HL-60 (cell line): Measurements from ENCODE around the gene WFIKKN1.

Source experiments
- DNase-seq, 2 experiments: peaks; one replicate each; pipeline ENCODE4 v3.0.0-alpha.2; 2010 to 2020; ENCODE audit warnings: low read depth in 1 of 2, low spot score in 1 of 2
- H3K27ac ChIP-seq: fragments of 250-450 bp; sonication (Bioruptor Pico); replicated peaks from 2 replicates; pipeline ENCODE4 v1.5.1; 2020; ENCODE audit warnings: mild to moderate bottlenecking, moderate library complexity
- H3K27me3 ChIP-seq: fragments of 250-450 bp; sonication (Bioruptor Pico); 2 replicates; pipeline ENCODE4 v1.5.1; 2021; ENCODE audit warnings: mild to moderate bottlenecking, moderate library complexity; ENCODE audit not compliant: insufficient read depth, poor library complexity, severe bottlenecking
- H3K4me3 ChIP-seq: replicated peaks from 2 replicates; pipeline ENCODE4 v1.5.1; 2011; ENCODE audit warnings: mild to moderate bottlenecking, control low read depth, low read length; ENCODE audit not compliant: insufficient read depth
- GABPA ChIP-seq: IDR thresholded peaks from 2 replicates; pipeline ENCODE4 v1.6.1; 2012; ENCODE audit warnings: low read depth
- POLR2AphosphoS5 ChIP-seq: IDR thresholded peaks from 2 replicates; pipeline ENCODE4 v1.6.1; 2012; ENCODE audit warnings: low read depth
- SPI1 ChIP-seq: IDR thresholded peaks from 2 replicates; pipeline ENCODE4 v1.6.1; 2012; ENCODE audit warnings: low read depth, mild to moderate bottlenecking, borderline replicate concordance
- TF ChIP-seq, protein P1 (sequence below): IDR thresholded peaks from 2 replicates; pipeline ENCODE4 v1.6.1; 2012; ENCODE audit warnings: low read depth; ENCODE audit not compliant: insufficient replicate concordance
- TF ChIP-seq, protein P2 (sequence below): IDR thresholded peaks from one replicate; pipeline ENCODE4 v1.5.1; 2011; ENCODE audit warnings: low read length, control low read depth, inconsistent platforms; ENCODE audit not compliant: insufficient read depth

WFIKKN1 gene

DNA sequence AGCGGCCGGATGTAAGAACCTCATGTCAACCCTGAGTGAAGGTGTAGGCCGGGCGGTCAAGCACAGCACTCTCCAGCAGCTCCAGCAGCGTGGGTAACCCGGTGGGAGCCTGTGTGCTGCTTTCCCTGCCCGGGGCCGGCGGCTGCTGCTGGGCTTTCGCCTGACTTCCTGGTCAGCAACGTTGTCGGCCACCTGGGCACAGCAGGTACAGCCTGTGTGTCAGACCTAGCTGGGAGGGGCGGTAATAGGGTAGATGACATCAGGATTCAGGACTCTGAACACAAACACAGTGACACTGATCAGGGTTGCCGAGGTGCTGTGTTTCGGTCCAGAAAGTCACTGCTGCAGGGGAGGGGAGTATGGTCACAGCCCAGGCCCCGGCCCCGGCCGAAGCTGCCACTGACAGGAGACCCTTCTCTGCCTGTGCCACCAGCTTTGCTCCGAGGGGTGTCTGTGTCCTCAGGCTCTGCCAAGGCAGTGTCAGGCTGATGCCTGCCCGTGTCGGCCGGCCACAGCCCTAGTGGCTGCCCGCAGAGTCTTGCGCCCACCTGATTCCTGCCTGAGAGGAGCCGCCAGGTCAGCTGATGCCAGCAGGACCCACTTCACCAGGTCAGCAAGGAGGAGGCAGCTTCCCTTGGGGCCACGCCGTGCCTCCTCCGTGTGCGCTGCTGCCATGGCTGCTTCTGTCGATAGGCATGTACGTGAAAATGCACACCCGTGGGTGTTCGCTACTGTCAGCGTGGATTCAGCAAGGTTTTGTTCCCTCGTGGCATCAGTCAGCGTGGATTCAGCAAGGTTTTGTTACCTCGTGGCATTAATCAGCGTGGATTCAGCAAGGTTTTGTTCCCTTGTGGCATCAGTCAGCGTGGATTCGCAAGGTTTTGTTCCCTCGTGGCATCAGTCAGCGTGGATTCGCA, 31.7 kb upstream of the WFIKKN1 start:
- TF ChIP-seq GABPA (no peak), POLR2AphosphoS5 (no peak), SPI1 (no peak)
- TF ChIP-seq, protein P1, sequence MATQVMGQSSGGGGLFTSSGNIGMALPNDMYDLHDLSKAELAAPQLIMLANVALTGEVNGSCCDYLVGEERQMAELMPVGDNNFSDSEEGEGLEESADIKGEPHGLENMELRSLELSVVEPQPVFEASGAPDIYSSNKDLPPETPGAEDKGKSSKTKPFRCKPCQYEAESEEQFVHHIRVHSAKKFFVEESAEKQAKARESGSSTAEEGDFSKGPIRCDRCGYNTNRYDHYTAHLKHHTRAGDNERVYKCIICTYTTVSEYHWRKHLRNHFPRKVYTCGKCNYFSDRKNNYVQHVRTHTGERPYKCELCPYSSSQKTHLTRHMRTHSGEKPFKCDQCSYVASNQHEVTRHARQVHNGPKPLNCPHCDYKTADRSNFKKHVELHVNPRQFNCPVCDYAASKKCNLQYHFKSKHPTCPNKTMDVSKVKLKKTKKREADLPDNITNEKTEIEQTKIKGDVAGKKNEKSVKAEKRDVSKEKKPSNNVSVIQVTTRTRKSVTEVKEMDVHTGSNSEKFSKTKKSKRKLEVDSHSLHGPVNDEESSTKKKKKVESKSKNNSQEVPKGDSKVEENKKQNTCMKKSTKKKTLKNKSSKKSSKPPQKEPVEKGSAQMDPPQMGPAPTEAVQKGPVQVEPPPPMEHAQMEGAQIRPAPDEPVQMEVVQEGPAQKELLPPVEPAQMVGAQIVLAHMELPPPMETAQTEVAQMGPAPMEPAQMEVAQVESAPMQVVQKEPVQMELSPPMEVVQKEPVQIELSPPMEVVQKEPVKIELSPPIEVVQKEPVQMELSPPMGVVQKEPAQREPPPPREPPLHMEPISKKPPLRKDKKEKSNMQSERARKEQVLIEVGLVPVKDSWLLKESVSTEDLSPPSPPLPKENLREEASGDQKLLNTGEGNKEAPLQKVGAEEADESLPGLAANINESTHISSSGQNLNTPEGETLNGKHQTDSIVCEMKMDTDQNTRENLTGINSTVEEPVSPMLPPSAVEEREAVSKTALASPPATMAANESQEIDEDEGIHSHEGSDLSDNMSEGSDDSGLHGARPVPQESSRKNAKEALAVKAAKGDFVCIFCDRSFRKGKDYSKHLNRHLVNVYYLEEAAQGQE = no peak
- TF ChIP-seq, protein P2, sequence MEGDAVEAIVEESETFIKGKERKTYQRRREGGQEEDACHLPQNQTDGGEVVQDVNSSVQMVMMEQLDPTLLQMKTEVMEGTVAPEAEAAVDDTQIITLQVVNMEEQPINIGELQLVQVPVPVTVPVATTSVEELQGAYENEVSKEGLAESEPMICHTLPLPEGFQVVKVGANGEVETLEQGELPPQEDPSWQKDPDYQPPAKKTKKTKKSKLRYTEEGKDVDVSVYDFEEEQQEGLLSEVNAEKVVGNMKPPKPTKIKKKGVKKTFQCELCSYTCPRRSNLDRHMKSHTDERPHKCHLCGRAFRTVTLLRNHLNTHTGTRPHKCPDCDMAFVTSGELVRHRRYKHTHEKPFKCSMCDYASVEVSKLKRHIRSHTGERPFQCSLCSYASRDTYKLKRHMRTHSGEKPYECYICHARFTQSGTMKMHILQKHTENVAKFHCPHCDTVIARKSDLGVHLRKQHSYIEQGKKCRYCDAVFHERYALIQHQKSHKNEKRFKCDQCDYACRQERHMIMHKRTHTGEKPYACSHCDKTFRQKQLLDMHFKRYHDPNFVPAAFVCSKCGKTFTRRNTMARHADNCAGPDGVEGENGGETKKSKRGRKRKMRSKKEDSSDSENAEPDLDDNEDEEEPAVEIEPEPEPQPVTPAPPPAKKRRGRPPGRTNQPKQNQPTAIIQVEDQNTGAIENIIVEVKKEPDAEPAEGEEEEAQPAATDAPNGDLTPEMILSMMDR = no peak

DNA sequence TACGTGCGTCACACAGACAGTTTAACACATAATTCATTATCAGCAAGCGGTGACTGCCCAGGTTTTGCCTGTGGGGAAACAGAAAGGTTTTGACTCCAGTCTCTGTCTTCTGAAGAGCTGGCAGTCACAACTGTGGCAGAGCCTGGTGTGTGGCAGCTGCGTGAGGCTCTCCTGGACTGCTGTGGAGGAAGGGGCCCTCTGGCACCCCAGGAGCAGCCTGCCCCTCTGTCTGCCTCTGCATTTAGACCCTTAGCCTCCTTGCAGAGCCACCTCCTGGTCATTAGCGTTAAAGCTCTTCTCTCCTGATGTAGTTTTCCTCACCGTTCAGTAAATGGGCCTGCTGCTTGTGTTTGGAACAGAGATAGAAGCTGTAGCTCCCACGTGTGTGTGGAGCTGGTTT, 30.0 kb upstream of the WFIKKN1 start:
- peak in 1 of 2 experiments; percentile 39 for DNase-seq
- H3K27ac ChIP-seq = no peak overlapping the region
- no peak overlapping the region for H3K4me3 ChIP-seq
- no peaks in the 10 kb centered on the region for H3K27me3 ChIP-seq
- TF ChIP-seq POLR2AphosphoS5 (no peak), SPI1 (no peak)
- TF ChIP-seq, protein P2 = peak; percentile 14

More for the DNA sequence above, 31.7 kb upstream of the WFIKKN1 start:
- no peak overlapping the region for H3K27ac ChIP-seq
- H3K27me3 ChIP-seq = no peaks in the 10 kb centered on the region
- no peak for DNase-seq
- H3K4me3 ChIP-seq = no peak overlapping the region

DNA sequence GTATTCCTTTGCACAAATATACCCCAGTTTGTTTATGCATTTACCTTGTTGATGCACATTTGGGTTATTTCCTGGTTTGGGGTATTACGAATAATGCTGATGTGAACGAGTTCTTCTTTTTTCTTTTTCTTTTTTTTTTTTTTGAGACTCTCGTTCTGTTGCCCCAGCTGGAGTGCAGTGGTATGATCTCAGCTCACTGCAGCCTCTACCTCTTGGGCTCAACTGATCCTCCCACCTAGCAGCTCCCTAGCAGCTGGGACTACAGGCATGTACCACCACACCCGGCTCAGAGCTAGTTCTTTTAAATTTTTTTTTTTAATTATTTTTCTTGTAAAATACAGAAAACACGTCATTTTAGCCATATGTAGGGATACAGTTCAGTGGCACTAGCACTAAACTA, 26.9 kb upstream of the WFIKKN1 start:
- TF ChIP-seq POLR2AphosphoS5 (no peak), SPI1 (no peak), GABPA (no peak)
- TF ChIP-seq, protein P1 = no peak
- TF ChIP-seq, protein P2 = no peak
- H3K4me3 ChIP-seq = no peak overlapping the region
- no peak overlapping the region for H3K27ac ChIP-seq
- DNase-seq = no peak
- H3K27me3 ChIP-seq = no peaks in the 10 kb centered on the region
